Ishikawa (cell line): ENCODE measurements around the gene TATDN3.

Experiments used
- CEBPB ChIP-seq: IDR thresholded peaks from 2 replicates; pipeline ENCODE4 v1.6.1; 2012
- CREB1 ChIP-seq: IDR thresholded peaks from 2 replicates; pipeline ENCODE4 v1.6.1; 2012; ENCODE audit warnings: low read depth
- EGR1 ChIP-seq: IDR thresholded peaks from 2 replicates; pipeline ENCODE4 v1.6.1; 2012
- EP300 ChIP-seq: IDR thresholded peaks from 2 replicates; pipeline ENCODE4 v1.6.1; 2012; ENCODE audit warnings: borderline replicate concordance
- FOXM1 ChIP-seq: IDR thresholded peaks from 2 replicates; pipeline ENCODE4 v1.6.1; 2012; ENCODE audit warnings: low read depth, borderline replicate concordance
- MAX ChIP-seq: IDR thresholded peaks from 2 replicates; pipeline ENCODE4 v1.6.1; 2012
- NFIC ChIP-seq: IDR thresholded peaks from 2 replicates; pipeline ENCODE4 v1.6.1; 2012
- RAD21 ChIP-seq: IDR thresholded peaks from 2 replicates; pipeline ENCODE4 v1.6.1; 2012; ENCODE audit warnings: low read depth
- REST ChIP-seq: IDR thresholded peaks from 2 replicates; pipeline ENCODE4 v1.6.1; 2012; ENCODE audit warnings: low read depth, mild to moderate bottlenecking
- TAF1 ChIP-seq: IDR thresholded peaks from 2 replicates; pipeline ENCODE4 v1.6.1; 2012; ENCODE audit warnings: low read depth, mild to moderate bottlenecking
- TCF12 ChIP-seq: IDR thresholded peaks from 2 replicates; pipeline ENCODE4 v1.6.1; 2012; ENCODE audit warnings: low read depth
- TEAD4 ChIP-seq: IDR thresholded peaks from 2 replicates; pipeline ENCODE4 v1.6.1; 2012
- USF1 ChIP-seq: IDR thresholded peaks from 2 replicates; pipeline ENCODE4 v1.6.1; 2012
- YY1 ChIP-seq: IDR thresholded peaks from 2 replicates; pipeline ENCODE4 v1.6.1; 2012; ENCODE audit warnings: low read depth
- ZBTB7A ChIP-seq: IDR thresholded peaks from 2 replicates; pipeline ENCODE4 v1.6.1; 2012; ENCODE audit warnings: low read depth

The TATDN3 gene

GRCh38 chr1:212775241-212775640, 16.5 kb upstream of the TATDN3 start:
- no peak for TF ChIP-seq USF1
- no peak for TF ChIP-seq EGR1
- TF ChIP-seq TEAD4 = no peak
- no peak for TF ChIP-seq EP300

- TF ChIP-seq TCF12 = no peak
- TF ChIP-seq EGR1 = no peak
- TF ChIP-seq TAF1 = no peak
These were observed 14.5 kb upstream of the TATDN3 start for GRCh38 chr1:212777151-212777550.

GRCh38 chr1:212780759-212781158, 10.9 kb upstream of the TATDN3 start:
- TF ChIP-seq TCF12 (no peak), CREB1 (no peak), EGR1 (no peak), NFIC (no peak), TAF1 (no peak), CEBPB (no peak), ZBTB7A (no peak), TEAD4 (no peak), EP300 (no peak), RAD21 (no peak), USF1 (no peak), FOXM1 (no peak), YY1 (no peak), REST (no peak), MAX (no peak)

- TF ChIP-seq TCF12 = no peak
- TF ChIP-seq EGR1 = no peak
- no peak for TF ChIP-seq TEAD4
- no peak for TF ChIP-seq YY1
- no peak for TF ChIP-seq TAF1
These were observed 10.5 kb upstream of the TATDN3 start for GRCh38 chr1:212781225-212781624.

GRCh38 chr1:212782422-212783154, 9.1 kb upstream of the TATDN3 start:
- TF ChIP-seq EGR1 (no peak), REST (no peak), NFIC (no peak), FOXM1 (no peak), RAD21 (peak; percentile 60), TCF12 (no peak), TAF1 (no peak)

GRCh38 chr1:212783976-212784375, 7.7 kb upstream of the TATDN3 start:
- TF ChIP-seq YY1 (no peak), MAX (no peak), TCF12 (no peak), CREB1 (no peak), ZBTB7A (no peak), EP300 (no peak), CEBPB (no peak), NFIC (no peak), FOXM1 (no peak), REST (no peak), RAD21 (no peak), USF1 (no peak), TAF1 (no peak), TEAD4 (no peak)
